ENCODE results near the gene SUCO. TPM values are rescaled to one million over a fixed set of nuclear protein-coding genes. Genes with fewer than 3 reads are reported as not detected.

SUCO gene
- total RNA-seq, 1 experiment from 2014 or later, result 22.6 TPM

GRCh38 chr1:172532183-172532699 is 709 bp upstream of the SUCO start:
- peak overlapping the region; percentile 98 for H3K4me2 ChIP-seq (ENCODE audit: low read length)
- peak overlapping the region; percentile 64 for H3K9ac ChIP-seq (ENCODE audit: low read length)
- no peaks in the 10 kb centered on the region for H3K36me3 ChIP-seq (ENCODE audit: control insufficient read depth in 1 of 2, insufficient read depth in 2 of 2, low read length in 2 of 2)
- H3K27me3 ChIP-seq (ENCODE audit: insufficient read depth, low read length), result no peaks in the 10 kb centered on the region
- CTCF ChIA-PET, result no interaction called here
- H3K27ac ChIP-seq (ENCODE audit: low read depth, low read length), result peak overlapping the region; percentile 77
- BruUV-seq (replicated peaks), result no TSS peak
- peak; percentile 35; the same call in 1 of the 2 replicates for TF ChIP-seq JUND (IDR thresholded peaks at IDR 0.05)
- TF ChIP-seq YY1 (IDR thresholded peaks at IDR 0.05; ENCODE audit: extremely low read depth, insufficient replicate concordance, low read depth, low read length), result peak; percentile 18
- TF ChIP-seq ZFX (IDR thresholded peaks at IDR 0.05), result no peak
- TF ChIP-seq, protein P1, sequence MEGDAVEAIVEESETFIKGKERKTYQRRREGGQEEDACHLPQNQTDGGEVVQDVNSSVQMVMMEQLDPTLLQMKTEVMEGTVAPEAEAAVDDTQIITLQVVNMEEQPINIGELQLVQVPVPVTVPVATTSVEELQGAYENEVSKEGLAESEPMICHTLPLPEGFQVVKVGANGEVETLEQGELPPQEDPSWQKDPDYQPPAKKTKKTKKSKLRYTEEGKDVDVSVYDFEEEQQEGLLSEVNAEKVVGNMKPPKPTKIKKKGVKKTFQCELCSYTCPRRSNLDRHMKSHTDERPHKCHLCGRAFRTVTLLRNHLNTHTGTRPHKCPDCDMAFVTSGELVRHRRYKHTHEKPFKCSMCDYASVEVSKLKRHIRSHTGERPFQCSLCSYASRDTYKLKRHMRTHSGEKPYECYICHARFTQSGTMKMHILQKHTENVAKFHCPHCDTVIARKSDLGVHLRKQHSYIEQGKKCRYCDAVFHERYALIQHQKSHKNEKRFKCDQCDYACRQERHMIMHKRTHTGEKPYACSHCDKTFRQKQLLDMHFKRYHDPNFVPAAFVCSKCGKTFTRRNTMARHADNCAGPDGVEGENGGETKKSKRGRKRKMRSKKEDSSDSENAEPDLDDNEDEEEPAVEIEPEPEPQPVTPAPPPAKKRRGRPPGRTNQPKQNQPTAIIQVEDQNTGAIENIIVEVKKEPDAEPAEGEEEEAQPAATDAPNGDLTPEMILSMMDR (IDR thresholded peaks at IDR 0.05 in 2 of 3, conservative IDR thresholded peaks at IDR 0.05 in 1 of 3; ENCODE audit: borderline replicate concordance in 1 of 3, insufficient read depth in 1 of 3, low read depth in 2 of 3, low read length in 2 of 3), result no peak
- peak; percentile 86; the same call in 1 of the 2 replicates for TF ChIP-seq SP1 (IDR thresholded peaks at IDR 0.05; ENCODE audit: low read depth)
- peak; percentile 68 for TF ChIP-seq SIN3A (IDR thresholded peaks at IDR 0.05; ENCODE audit: low read depth)
- peak; percentile 70 for TF ChIP-seq POLR2AphosphoS5 (IDR thresholded peaks at IDR 0.05; ENCODE audit: low read depth, low read length)
- no peak for TF ChIP-seq ZNF274 (IDR thresholded peaks at IDR 0.05; ENCODE audit: low read depth, low read length)
- TF ChIP-seq EZH2phosphoT487 (IDR thresholded peaks at IDR 0.05; ENCODE audit: borderline replicate concordance), result no peak
- TF ChIP-seq REST (IDR thresholded peaks at IDR 0.05; ENCODE audit: low read depth), result no peak
- TF ChIP-seq SRF (IDR thresholded peaks at IDR 0.05; ENCODE audit: low read depth), result no peak
- TF ChIP-seq MAX (IDR thresholded peaks at IDR 0.05), result peak; percentile 55; the same call in 1 of the 2 replicates
- peak; percentile 65 for TF ChIP-seq POLR2A (IDR thresholded peaks at IDR 0.05; ENCODE audit: borderline replicate concordance, extremely low read depth, insufficient read depth, insufficient read length)
- TF ChIP-seq EGR1 (IDR thresholded peaks at IDR 0.05; ENCODE audit: low read depth), result no peak
- ATAC-seq (peak; percentile 76), DNase-seq (ENCODE audit: low read depth, low spot score) (peak; percentile 97)
- POLR2A ChIA-PET, result interaction anchor here (0.7 to 1.4 kb wide), 8 partner anchors 10 to 60 kb away, joined by 3 to 6 read pairs (median 3); no protein-coding TSS in a partner anchor
- H2AFZ ChIP-seq (ENCODE audit: low read depth, low read length, poor library complexity, severe bottlenecking), result peak overlapping the region; percentile 98
- no peaks in the 10 kb centered on the region for H4K20me1 ChIP-seq (ENCODE audit: insufficient read depth)
- intact Hi-C loops (cut with micrococcal nuclease), result loop anchor here (2.0 to 5.0 kb wide), 2 partner anchors 81 to 185 kb away; no protein-coding TSS in a partner anchor
- peak overlapping the region; percentile 71 to 90 for H3K4me3 ChIP-seq (replicated peaks in 1 of 2; ENCODE audit: low read depth in 1 of 2, low read length in 2 of 2)
- no peaks in the 10 kb centered on the region for H3K9me2 ChIP-seq (ENCODE audit: insufficient read depth)
- peaks cover 0 to 18% of the 10 kb centered on the region in 2 experiments; a peak in 3 of 4 replicates for H3K4me1 ChIP-seq (ENCODE audit: control insufficient read depth in 1 of 2, insufficient read depth in 2 of 2, low read length in 2 of 2)
- no peaks in the 10 kb centered on the region for H3K9me3 ChIP-seq (ENCODE audit: control insufficient read depth in 1 of 2, insufficient read depth in 1 of 2, low read depth in 1 of 2, low read length in 2 of 2)
- peaks cover 41% of the 10 kb centered on the region for H3K79me2 ChIP-seq (ENCODE audit: insufficient read depth, low read length)
- RAD21 ChIA-PET (ENCODE audit: low non-redundant PET in 1 of 2, low total read pairs in 2 of 2, uncharacterized antibody in 2 of 2, unreplicated experiment in 2 of 2), result interaction anchor here in 1 of 2 experiments (0.9 to 1.2 kb wide), 2 partner anchors 187 to 751 kb away, joined by 3 to 4 read pairs; partner anchors contain the start of gene METTL13

All from HCT116 (cell line).